PC-9 (cell line): ENCODE results near the gene GALNT14. TPM values are rescaled to one million over a fixed set of nuclear protein-coding genes. Genes with fewer than 3 reads are reported as not detected.
"Not testable (repeated sequence)": the region's sequence is repeated elsewhere in the genome, so short reads cannot be mapped to it uniquely, and the experiment has no call there.

Experiments used
- BruUV-seq: library from RNA; stranded (reverse); fragments of 400-500 nt; replicated peaks from 2 replicates; lab custom pipeline; 2021; lab: Mats Ljungman, UMichigan
- CTCF ChIA-PET: fragments of 300-600 bp; sonication (Branson Sonifier 250); formaldehyde crosslinking; loops from one replicate; lab custom pipeline; 2022; ENCODE audit warnings: antibody characterized with exemption; lab: Charles Lee
- POLR2A ChIA-PET: fragments of 300-600 bp; sonication (Branson Sonifier 250); formaldehyde crosslinking; loops from one replicate; lab custom pipeline; 2022; ENCODE audit warnings: antibody characterized with exemption; ENCODE audit not compliant: unreplicated experiment; lab: Charles Lee
- DNase-seq, 2 experiments: peaks; one replicate each; pipeline versions ENCODE4 v3.0.0 to v3.0.0-alpha.2; 2015 to 2022; ENCODE audit warnings: mixed read lengths in 1 of 2
- H2AFZ ChIP-seq: fragments of 200-600 bp; sonication (generic); 2 replicates; pipeline ENCODE4 v1.8.1; 2017; ENCODE audit warnings: antibody characterized with exemption
- H3F3A ChIP-seq: fragments of 200-600 bp; sonication (generic); 2 replicates; pipeline ENCODE4 v1.8.1; 2017; ENCODE audit warnings: antibody characterized with exemption, mild to moderate bottlenecking, low read depth; ENCODE audit not compliant: insufficient read depth
- H3K27ac ChIP-seq: fragments of 200-600 bp; sonication (generic); 2 replicates; pipeline ENCODE4 v1.6.1; 2016; ENCODE audit warnings: mixed run types
- H3K27me3 ChIP-seq: fragments of 200-600 bp; sonication (generic); 2 replicates; pipeline ENCODE4 v1.6.1; 2016; ENCODE audit warnings: low read depth, mixed run types; ENCODE audit not compliant: insufficient read depth
- H3K36me3 ChIP-seq: fragments of 200-600 bp; sonication (generic); 2 replicates; pipeline ENCODE4 v1.6.1; 2016; ENCODE audit warnings: low read depth, mixed run types
- H3K4me1 ChIP-seq: fragments of 200-600 bp; sonication (generic); replicated peaks from 2 replicates; pipeline ENCODE4 v1.6.1; 2016; ENCODE audit warnings: mixed run types; ENCODE audit not compliant: insufficient read depth
- H3K4me2 ChIP-seq: fragments of 200-600 bp; sonication (generic); 2 replicates; pipeline ENCODE4 v1.6.1; 2017; ENCODE audit warnings: mixed run types
- H3K4me3 ChIP-seq: fragments of 200-600 bp; sonication (generic); 2 replicates; pipeline ENCODE4 v1.6.1; 2016; ENCODE audit warnings: mixed run types
- H3K79me2 ChIP-seq: fragments of 200-600 bp; sonication (generic); 2 replicates; pipeline ENCODE4 v1.6.1; 2017; ENCODE audit warnings: low read depth, mixed run types
- H3K9me2 ChIP-seq: fragments of 200-600 bp; sonication (generic); 2 replicates; pipeline ENCODE4 v1.8.1; 2017; ENCODE audit warnings: mild to moderate bottlenecking; ENCODE audit not compliant: insufficient read depth
- H3K9me3 ChIP-seq: fragments of 200-600 bp; sonication (generic); 2 replicates; pipeline ENCODE4 v1.8.1; 2016; ENCODE audit warnings: low read depth; ENCODE audit not compliant: insufficient read depth
- H4K20me1 ChIP-seq: fragments of 200-600 bp; sonication (generic); 2 replicates; pipeline ENCODE4 v1.8.1; 2017; ENCODE audit not compliant: insufficient read depth
- EZH2 ChIP-seq: fragments of 200-600 bp; sonication (generic); IDR thresholded peaks from 2 replicates; pipeline ENCODE4 v1.8.0; 2017; ENCODE audit warnings: antibody characterized with exemption, low read depth
- intact Hi-C: fragments of 100-400 bp; cut with micrococcal nuclease; formaldehyde crosslinking; loops from one replicate; pipeline ENCODE4 v1.10.0; 2022; ENCODE audit not compliant: unreplicated experiment
- total RNA-seq: library from RNA; stranded (reverse); gene quantifications from 2 replicates; pipeline ENCODE4 v1.2.3, GENCODE V29; 2021
- TF ChIP-seq, protein P1 (sequence below): fragments of 200-600 bp; sonication (generic); conservative IDR thresholded peaks from 2 replicates; pipeline ENCODE4 v1.6.1; 2017; ENCODE audit warnings: mixed run types, antibody characterized with exemption, mild to moderate bottlenecking, moderate library complexity

The GALNT14 gene
- total RNA-seq, 1 experiment from 2014 or later: 3.1 TPM

DNA sequence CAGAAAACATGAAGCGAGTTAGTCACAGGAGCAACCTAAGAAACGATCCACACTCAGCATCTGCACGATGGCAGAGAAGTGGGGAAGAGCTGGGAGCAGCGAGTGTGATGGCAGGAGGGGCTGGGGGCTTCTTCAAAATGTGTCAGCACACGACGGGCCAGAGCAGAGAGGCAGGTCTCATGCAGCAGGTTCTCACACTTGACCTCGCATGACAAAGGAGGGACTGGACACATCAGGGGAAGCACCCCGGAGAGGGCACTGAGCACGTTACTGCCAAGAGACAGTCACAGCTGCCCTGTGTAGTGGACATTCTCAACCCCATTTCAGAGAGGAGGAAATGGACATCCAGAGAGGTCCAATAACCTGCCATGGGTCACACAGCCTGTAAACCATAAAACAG is 226.9 kb downstream of the GALNT14 start:
- no peaks in the 10 kb centered on the region for H4K20me1 ChIP-seq
- TF ChIP-seq, protein P1, sequence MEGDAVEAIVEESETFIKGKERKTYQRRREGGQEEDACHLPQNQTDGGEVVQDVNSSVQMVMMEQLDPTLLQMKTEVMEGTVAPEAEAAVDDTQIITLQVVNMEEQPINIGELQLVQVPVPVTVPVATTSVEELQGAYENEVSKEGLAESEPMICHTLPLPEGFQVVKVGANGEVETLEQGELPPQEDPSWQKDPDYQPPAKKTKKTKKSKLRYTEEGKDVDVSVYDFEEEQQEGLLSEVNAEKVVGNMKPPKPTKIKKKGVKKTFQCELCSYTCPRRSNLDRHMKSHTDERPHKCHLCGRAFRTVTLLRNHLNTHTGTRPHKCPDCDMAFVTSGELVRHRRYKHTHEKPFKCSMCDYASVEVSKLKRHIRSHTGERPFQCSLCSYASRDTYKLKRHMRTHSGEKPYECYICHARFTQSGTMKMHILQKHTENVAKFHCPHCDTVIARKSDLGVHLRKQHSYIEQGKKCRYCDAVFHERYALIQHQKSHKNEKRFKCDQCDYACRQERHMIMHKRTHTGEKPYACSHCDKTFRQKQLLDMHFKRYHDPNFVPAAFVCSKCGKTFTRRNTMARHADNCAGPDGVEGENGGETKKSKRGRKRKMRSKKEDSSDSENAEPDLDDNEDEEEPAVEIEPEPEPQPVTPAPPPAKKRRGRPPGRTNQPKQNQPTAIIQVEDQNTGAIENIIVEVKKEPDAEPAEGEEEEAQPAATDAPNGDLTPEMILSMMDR: no peak
- TF ChIP-seq EZH2: no peak
- H3K4me3 ChIP-seq: no peak overlapping the region
- H3K36me3 ChIP-seq: 0 out of 2 replicates have a peak, but pooled peaks cover 11% of the 10 kb centered on the region
- CTCF ChIA-PET: no interaction called here
- H3K9me3 ChIP-seq: no peaks in the 10 kb centered on the region
- H3K27ac ChIP-seq: no peak overlapping the region
- no peak for DNase-seq
- BruUV-seq: no TSS peak
- POLR2A ChIA-PET: no interaction called here
- intact Hi-C loops: no loop called here
- H3F3A ChIP-seq: no peaks in the 10 kb centered on the region
- H3K4me2 ChIP-seq: no peak overlapping the region
- H3K9me2 ChIP-seq: no peaks in the 10 kb centered on the region
- no peaks in the 10 kb centered on the region for H3K27me3 ChIP-seq
- H3K79me2 ChIP-seq: no peaks in the 10 kb centered on the region
- H3K4me1 ChIP-seq: no peaks in the 10 kb centered on the region
- H2AFZ ChIP-seq: no peak overlapping the region

DNA sequence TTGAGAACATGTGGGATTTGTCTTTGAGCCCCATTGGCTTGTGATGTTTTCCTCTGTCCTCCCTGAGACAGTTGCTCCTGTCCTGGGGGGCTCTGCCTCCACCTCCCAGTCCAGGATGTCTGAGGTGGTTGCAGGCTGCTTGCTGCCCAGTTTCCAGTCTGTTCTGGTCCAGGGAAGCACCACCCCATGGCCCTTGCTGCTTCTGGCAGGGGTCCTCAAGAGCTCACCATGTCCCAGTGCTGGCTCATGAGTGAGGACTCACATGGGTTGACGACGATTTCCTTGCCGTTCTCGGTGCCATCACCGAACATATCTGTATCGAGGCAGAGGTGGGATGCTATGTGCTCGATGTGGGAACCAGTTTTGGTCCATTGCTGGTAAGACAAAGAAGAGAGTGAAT is 227.6 kb downstream of the GALNT14 start:
- no peak overlapping the region for H3K4me3 ChIP-seq
- H3K27ac ChIP-seq: no peak overlapping the region
- H2AFZ ChIP-seq: no peak overlapping the region
- intact Hi-C loops: no loop called here
- no TSS peak for BruUV-seq
- no peak for DNase-seq
- H3K27me3 ChIP-seq: no peaks in the 10 kb centered on the region
- no peaks in the 10 kb centered on the region for H3K9me3 ChIP-seq
- no peaks in the 10 kb centered on the region for H3K79me2 ChIP-seq
- no peaks in the 10 kb centered on the region for H3F3A ChIP-seq
- H4K20me1 ChIP-seq: no peaks in the 10 kb centered on the region
- H3K4me2 ChIP-seq: no peak overlapping the region
- TF ChIP-seq, protein P1: no peak
- no peak for TF ChIP-seq EZH2
- no peaks in the 10 kb centered on the region for H3K4me1 ChIP-seq
- H3K9me2 ChIP-seq: no peaks in the 10 kb centered on the region
- 0 out of 2 replicates have a peak, but pooled peaks cover 11% of the 10 kb centered on the region for H3K36me3 ChIP-seq
- CTCF ChIA-PET: no interaction called here
- POLR2A ChIA-PET: no interaction called here

DNA sequence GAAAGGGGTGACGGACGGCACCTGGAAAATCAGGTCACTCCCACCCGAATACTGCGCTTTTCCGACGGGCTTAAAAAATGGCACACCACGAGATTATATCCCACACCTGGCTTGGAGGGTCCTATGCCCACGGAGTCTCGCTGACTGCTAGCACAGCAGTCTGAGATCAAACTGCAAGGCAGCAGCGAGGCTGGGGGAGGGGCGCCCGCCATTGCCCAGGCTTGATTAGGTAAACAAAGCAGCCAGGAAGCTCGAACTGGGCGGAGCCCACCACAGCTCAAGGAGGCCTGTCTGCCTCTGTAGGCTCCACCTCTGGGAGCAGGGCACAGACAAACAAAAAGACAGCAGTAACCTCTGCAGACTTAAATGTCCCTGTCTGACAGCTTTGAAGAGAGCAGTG is 233.8 kb downstream of the GALNT14 start:
- H2AFZ ChIP-seq, H3K4me1 ChIP-seq, H3K27ac ChIP-seq, H3K79me2 ChIP-seq, intact Hi-C loops, H3K27me3 ChIP-seq, H3K9me2 ChIP-seq, H3K4me2 ChIP-seq, H3K36me3 ChIP-seq, H3F3A ChIP-seq, BruUV-seq, CTCF ChIA-PET, DNase-seq, H3K4me3 ChIP-seq, POLR2A ChIA-PET, H4K20me1 ChIP-seq, H3K9me3 ChIP-seq: not testable (repeated sequence)

DNA sequence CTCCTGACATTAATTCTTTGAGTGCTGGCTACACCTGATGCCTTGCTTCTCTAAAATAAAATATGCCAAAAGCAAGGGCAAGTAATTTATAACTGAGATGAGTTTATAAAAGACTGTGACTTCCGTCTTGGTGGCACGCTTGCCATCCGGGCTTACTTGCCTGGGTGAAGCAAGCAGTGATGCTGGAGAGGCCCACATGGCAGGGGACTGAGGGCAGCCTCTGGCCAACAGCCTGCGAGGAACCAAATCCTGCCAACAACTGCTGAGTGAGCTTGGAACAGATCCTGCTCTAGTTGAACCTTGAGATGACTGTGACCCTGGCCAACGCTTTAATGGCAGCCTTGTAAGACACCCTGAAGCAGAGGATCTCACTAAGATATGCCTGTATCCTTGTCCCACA is 234.9 kb downstream of the GALNT14 start:
- H3K4me1 ChIP-seq: no peaks in the 10 kb centered on the region
- H3K79me2 ChIP-seq: no peaks in the 10 kb centered on the region
- H3K9me3 ChIP-seq: no peaks in the 10 kb centered on the region
- no peak overlapping the region for H3K27ac ChIP-seq
- H3K4me2 ChIP-seq: no peak overlapping the region
- H3K4me3 ChIP-seq: no peak overlapping the region
- H3K9me2 ChIP-seq: no peaks in the 10 kb centered on the region
- intact Hi-C loops: no loop called here
- POLR2A ChIA-PET: no interaction called here
- TF ChIP-seq, protein P1: no peak
- TF ChIP-seq EZH2: no peak
- H4K20me1 ChIP-seq: no peaks in the 10 kb centered on the region
- CTCF ChIA-PET: no interaction called here
- H3F3A ChIP-seq: no peaks in the 10 kb centered on the region
- BruUV-seq: no TSS peak
- no peak for DNase-seq
- H3K36me3 ChIP-seq: no peaks in the 10 kb centered on the region
- no peak overlapping the region for H2AFZ ChIP-seq
- H3K27me3 ChIP-seq: no peaks in the 10 kb centered on the region
